DMS53 treated with DMSO at 0.1 percent for 48 hours (cell line): ENCODE data around the gene PML.

Source experiments
- DNase-seq: peaks from one replicate; lab custom pipeline; 2025; ENCODE audit not compliant: unreplicated experiment; lab: John Stamatoyannopoulos, UW

PML gene, protein sequence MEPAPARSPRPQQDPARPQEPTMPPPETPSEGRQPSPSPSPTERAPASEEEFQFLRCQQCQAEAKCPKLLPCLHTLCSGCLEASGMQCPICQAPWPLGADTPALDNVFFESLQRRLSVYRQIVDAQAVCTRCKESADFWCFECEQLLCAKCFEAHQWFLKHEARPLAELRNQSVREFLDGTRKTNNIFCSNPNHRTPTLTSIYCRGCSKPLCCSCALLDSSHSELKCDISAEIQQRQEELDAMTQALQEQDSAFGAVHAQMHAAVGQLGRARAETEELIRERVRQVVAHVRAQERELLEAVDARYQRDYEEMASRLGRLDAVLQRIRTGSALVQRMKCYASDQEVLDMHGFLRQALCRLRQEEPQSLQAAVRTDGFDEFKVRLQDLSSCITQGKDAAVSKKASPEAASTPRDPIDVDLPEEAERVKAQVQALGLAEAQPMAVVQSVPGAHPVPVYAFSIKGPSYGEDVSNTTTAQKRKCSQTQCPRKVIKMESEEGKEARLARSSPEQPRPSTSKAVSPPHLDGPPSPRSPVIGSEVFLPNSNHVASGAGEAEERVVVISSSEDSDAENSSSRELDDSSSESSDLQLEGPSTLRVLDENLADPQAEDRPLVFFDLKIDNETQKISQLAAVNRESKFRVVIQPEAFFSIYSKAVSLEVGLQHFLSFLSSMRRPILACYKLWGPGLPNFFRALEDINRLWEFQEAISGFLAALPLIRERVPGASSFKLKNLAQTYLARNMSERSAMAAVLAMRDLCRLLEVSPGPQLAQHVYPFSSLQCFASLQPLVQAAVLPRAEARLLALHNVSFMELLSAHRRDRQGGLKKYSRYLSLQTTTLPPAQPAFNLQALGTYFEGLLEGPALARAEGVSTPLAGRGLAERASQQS

DNA sequence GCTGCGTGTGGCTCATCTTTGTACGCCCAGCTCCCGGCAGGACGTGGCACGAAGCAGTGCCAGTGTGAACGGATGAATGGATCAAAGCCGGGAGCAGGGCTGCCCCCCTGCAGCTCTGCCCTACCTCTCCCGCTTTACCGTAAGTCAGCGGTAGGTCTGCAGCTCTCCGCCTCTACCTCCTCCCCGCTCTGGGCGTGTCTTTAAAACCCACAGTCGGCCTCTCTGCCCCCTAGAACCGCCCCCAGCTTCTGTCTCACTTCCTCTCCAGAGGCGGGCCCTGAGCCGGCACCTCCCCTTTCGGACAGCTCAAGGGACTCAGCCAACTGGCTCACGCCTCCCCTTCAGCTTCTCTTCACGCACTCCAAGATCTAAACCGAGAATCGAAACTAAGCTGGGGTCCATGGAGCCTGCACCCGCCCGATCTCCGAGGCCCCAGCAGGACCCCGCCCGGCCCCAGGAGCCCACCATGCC lies at the start of gene PML:
Gene PML, plus strand, starts transcription at position 304 of the 471 bp plus-strand sequence. Its CDS starts 97 bp downstream, at position 401.
- peak; percentile 86 for DNase-seq

DNA sequence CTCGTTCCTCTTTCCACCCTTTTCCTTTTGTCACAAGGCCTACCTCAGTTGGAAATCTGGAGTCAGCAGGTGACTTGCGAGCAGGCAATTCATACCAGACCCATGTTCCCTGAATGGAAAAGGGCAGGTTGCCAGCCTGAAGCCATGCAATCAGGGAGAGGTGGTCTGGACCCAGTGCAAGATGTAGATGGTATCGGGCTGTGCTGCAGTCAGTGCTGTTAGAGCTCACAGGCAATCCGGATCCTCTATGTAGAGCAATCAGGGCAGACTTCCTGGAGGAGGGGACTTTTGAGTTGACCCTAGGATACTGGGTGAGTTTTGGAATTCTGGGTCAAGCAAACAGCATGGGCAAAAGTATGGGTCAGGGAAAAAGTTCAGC lies 49.4 kb upstream of the PML start:
- no peak for DNase-seq

DNA sequence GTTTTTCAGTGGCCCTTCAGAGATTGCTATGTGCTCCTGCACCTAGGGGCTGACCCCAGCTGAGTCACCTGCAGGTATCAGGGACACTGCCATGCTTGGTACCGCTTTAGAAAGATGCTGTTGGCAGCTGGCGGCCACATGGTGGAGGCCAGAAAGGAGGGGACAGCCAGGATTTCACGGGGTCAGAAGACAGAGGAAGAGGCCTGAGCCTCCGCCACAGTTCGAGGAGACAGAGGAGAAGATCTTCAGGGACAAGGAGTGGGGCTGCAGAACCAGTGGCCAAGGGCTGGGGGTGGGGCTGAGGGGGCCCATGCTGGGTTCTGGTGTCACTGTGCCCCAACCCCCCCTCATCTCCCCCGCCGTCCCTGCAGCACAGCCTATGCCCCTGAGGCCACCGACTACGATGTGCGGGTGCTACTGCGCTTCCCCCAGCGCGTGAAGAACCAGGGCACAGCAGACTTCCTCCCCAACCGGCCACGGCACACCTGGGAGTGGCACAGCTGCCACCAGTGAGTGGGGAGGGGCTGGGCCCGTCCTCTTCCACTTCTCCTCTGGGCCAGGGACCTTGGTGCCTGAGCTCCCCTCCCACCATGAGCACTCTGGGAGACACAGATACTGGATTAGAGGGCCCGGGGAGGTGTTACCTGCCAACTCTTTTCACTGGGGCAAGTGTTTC lies 48.3 kb upstream of the PML start:
- DNase-seq, result no peak

DNA sequence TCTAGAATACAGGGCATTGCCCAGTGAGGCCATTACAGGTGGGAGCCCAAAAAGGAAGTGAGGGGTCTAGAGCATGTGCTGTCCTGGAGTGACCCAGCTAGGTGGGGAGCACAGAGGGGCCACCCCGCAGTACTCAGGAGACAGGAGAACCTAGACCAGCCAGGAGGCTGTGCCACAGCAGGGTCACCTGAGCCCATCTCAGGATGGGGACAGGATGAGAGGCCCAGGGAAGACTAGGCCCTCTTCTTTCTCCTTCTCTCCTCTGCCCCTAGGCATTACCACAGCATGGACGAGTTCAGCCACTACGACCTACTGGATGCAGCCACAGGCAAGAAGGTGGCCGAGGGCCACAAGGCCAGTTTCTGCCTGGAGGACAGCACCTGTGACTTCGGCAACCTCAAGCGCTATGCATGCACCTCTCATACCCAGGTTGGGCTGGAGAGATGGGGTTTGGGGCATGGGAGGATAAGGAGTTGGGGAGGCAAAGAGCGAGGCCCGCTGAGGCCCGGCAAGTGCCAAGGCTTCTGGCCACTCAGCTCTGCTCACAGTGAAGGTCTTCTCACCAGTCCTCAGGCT lies 47.6 kb upstream of the PML start:
- DNase-seq, result no peak

DNA sequence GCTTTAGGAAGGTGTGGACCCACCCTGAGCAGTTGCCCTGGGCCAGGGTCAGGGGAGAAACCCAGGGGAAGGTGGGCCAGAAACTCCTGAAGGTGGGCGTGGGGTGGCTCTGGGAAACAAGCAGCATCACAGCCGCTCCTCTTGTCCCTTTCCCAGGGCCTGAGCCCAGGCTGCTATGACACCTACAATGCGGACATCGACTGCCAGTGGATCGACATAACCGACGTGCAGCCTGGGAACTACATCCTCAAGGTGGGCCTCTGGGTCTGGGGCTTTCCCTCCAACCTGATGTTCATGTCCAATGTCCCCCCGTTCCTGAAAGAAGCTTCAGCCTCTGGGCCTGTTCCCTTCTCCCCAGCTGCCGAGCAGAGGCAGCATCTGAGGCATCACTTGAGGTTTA lies 46.9 kb upstream of the PML start:
- DNase-seq, result no peak

DNA sequence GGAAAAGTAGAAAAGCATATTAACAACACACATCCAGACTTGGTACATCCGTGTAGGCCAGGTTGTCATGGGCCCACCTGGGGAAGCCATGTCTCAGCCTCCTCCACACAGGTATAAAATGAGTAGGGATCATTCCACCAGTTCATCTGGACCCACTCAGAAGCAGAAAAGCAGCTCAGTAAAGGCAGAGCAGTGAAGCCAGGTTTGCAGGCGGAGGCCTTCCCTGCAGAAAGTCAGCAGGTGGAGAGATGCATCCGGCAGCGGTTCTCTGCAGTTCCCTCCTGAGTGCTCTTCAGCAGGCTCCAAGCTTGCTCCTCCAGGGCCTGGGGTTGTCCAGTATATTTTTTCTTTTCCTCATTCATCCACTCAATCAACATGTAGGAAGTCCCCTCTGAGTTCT lies 46.1 kb upstream of the PML start:
- DNase-seq, result no peak

DNA sequence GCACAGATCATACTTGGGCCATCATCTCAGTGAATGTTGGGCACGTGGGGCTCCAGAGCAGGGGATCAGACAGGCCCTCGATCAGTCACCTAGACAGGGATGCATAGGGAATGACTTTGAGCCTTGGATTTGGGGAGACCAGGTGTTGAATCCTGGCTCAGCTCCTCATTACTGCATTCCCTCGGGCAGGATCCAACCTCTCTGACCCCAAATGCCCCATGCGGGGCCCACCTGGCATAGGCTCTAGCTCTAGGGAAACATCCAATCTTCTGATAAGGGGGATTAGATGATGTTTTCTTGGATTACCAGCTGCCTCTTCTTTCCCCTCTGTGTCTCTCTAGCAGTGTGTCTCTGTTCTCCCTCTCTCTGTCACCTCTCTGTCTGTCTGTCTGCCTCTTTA lies 45.5 kb upstream of the PML start:
- no peak for DNase-seq

DNA sequence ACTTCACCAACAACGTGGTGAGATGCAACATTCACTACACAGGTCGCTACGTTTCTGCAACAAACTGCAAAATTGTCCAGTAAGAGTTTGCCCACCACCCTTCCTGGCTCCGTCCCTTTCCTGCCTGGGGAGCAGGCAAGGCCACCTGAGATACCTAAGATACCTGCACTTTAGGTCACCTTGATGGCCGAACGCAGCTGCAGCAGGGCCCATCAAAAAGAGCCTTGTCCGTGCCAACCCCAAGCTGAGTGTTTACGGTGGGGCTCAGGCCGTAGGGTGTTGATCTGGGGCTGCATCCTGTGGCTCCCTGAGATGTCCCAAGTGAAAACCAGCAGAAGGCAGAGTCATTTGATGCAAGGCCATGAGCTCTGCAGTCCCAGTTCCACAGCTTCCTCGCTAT lies 45.0 kb upstream of the PML start:
- no peak for DNase-seq

DNA sequence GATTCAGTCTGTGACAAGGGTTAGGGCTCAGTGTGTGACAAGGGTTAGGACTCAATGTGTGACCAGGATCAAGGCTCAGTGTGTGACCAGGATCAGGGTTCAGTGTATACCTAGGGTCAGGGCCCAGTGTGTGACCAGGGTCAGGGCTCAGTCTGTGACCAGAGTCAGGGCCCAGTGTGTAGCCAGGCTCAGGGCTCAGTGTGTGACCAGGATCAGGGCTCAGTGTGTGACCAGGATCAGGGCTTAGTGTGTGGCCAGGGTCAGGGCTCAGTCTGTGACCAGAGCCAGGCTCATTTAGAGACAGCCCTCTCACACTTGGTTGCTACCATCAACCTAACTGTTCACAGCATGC lies 44.1 kb upstream of the PML start:
- no peak for DNase-seq

DNA sequence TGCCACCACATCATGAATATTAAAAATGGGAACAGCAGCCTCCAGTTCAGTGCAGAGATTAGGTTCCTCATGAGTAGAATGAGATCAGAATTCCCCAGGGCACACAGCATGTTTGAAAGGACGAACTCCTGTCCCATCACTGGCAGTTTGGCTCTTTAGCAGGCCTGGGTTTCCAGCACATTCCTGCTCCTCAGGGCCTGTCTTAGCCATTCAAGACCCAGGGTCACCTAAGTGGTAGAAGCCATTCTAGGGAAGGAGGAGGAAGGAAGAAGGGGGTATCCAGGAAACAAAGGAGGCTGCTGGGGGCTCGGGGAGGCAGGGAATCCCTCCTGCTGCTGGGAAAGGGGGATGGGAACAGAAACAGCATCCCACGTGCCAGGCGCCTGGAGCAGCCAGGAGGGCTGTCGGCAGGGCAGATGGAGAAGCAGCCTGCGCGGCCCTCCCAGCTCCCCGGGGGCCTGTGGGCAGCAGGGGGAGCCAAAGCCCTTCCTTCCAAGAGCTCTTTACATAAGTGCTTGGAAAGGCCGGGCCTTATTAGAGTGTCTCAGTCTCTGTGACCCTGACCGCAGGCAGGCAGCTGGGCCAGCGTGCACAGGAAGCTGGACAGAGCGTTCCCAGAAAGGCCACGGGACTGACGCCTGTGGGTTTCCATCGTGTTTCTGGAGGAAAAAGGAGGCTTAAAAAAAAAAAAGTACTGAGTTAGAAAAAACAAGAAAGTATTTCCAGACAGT lies 43.5 kb upstream of the PML start:
- peak; percentile 64 for DNase-seq

DNA sequence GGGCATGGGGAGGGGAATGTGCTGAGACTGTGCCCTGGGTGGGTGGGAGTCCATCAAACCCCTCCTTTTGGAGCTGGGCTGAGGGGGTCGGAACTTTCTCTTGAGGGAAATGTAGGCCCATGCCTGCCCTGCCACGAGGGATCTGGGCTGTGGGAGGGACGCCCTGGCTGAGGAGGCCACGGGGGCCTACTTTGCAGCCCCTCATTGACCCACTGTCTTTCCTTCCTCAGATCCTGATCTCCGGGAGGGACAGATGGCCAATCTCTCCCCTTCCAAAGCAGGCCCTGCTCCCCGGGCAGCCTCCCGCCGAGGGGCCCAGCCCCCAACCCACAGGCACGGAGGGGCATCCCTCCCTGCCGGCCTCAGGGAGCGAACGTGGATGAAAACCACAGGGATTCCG lies 42.9 kb upstream of the PML start:
- no peak for DNase-seq

DNA sequence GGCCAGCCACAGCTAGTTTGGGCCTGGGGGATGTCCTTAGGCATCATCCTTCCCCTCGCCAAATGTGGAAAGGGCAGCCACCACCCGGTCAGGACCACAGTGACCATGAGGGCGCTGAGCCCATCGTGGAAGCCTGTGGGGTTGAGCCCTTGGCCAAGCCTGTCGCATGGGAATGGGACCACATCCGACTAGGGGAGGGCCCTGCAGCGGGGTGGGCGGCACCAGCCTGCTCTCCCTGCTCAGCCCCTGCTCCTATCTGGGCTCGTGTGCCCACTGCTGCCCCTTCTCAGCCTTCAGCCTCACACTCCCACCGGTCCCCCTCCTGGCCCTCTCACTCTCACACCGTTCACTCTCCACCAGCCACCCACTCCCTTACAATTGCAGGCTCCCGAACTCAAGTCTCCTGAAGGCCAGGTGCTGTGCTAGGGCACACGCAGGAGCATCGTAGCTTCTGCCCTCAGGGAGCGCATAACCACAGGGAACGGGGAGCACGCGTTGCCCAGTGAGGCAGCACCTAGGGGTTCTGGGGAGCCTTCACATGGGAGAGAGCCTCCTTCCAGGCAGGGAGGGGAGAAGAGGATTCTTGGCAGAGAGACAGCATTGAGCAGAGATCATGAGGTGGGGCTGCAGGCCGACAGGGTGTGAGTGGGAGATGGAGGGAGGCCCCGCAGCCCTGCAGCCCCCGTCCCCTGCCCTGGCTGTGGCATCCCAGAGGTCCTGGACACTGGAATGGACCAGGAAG lies 42.2 kb upstream of the PML start:
- DNase-seq, result no peak

DNA sequence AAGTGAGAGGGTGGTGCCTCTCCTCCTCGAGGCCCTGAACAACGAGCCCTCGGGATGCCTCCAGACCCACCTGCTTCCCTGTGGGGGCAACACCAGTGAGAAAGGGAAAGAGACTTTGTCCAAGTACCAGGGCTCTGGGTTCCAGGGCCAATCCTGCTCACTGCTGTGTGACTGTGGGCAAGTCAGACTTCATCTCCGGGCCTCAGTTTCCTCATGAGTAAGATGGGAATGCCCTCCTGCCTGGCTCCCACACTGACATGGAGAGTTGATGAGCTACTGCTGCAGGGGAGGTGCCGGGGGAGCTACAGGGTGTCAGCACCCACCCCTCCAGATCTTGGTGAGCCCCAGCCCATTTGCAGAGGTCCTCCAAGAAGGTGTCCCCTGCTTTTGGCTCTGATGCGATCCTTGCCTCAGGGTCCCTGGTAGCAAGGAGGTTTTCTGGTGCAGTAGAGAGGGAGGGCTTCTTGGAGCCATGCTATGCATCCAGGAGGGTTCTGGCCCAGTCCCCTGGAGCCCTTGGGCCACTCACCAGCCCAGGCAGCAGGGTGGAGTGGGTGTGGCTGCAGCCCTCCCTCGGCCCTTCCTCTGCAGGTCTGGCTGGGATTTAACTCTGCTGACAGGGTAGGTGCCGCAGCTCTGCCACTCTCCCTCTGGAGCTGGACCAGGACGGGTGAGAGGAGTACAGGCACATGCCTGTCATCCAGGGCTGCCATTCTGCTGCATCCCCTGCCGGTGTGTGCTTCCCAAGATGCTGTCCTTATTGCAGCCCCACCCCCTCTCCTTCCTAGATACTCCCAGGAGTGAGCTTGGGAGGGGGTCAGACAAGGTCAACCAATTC lies 41.4 kb upstream of the PML start:
- DNase-seq, result no peak

DNA sequence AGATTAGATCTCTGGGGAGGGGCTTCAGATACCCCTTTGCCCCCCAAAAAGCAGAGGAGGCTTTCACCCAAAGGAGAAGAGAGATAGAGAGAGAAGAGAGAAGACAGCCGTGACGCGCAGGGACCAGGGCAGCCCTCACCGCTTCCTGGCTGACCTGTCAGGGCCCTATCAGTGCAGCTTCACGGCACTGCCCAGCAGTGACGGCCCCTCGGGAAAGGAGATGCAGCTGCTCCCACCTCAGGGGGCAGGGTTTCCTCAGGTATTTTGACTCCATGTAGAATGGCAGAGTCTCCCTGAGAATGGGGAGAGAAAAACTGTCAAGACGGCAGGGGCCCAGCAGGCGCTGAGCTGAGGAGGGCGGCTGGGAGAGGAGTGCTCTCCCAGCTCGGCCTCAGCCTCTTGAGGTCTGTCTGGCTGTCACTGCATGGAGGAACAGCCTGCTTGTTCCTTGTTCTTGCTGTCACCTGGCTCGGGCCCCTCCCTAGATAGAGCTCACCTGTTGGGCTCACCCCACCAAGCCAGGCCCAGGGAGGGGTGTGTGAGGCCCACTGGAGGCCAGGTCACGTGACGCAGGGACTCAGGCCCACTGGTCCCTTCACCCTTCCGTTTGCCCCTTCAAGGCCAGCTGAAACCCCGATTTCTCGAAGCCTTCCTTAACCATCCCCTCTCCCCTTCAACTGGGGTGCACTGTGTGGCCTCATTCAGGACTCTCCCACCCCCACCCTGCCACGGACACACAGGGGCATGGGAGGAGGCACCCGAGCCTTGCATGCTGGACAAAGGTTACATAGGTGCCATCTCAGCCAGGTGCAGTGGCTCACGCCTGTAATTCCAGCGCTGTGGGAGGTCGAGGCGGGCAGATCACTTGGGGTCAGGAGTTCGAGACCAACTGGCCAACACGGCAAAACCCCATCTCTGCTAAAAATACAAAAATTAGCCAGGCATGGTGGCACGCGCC lies 40.0 kb upstream of the PML start:
- DNase-seq, result no peak

DNA sequence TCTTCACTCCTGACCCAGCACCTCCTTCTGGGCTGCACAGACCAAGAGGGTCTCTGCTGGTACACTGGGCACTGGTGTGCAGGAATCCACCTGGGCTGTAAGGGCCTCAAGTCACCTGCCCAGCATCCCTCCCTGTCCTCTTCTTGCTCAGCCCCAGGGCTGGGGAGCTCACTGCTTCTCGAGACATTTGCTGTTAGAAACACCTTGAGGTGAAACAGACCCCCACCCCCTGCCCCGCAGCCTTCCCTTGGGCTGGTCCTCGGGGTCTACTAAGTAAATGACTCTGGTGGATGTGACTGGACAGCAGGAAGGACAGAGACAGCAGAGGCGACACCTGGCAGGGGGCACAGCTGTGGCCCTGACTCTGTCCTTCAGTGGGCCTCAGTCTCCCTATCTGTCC lies 39.2 kb upstream of the PML start:
- DNase-seq, result no peak

DNA sequence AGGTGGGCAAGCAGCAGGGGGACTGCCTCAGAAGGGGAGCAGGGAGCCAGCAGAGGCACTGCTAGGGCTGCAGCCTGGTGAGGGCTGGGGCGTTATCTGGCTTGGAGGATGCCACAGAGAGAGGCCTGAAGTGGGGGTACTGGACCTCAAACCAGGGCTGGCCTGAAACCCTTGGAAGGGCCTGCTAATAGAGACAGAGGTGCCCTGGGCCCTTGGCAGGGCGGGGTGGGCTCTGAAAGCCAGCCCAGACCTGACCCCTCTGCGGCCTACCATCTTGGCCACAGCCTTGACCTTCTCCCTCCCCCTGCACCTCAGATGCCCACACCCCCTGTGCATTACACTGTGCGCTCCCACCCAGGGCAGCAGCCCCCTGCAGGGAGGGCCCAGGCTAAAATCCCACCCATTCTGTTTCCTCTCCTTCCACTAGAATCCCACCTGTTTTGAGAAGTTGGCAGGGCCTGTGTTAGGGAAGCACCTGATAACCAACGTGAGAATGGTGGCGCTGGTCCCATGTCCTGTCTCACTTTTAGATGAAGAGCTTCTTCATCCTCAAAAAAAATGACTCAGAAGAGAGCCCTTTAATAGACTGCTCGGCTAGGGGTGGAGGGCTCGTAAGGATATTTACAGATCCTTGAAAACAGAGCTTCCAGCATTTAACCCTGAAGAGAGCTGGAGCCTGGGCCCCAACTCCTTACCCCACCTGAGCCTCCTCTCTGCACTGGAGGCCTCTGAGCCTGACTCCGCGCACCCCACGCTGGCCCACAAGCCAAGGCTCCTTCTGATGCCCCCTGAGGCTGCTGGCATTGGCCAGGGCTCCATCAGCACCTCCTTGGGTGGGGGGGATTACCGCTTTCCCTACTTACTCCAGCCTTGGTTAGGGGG lies 38.4 kb upstream of the PML start:
- no peak for DNase-seq

DNA sequence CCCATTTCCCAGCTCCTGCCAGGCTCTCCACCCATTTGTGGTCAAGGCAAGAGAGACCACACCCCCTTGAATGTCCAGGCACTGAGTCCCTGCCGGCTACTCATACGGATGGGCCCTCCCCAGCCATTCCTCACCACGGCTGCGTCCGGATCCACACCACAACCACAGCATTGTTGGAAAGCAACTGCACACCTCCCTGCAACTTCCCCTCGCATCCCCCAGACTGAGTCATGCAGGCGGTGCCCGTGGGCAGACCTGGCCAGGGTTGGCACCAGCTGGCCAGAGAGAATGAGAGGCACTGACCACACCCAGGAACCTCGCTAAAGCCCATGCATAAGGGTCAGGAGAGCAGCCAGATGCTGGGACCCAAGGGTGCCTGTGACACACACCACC lies 37.8 kb upstream of the PML start:
- no peak for DNase-seq
